ENCODE data around the gene FSTL3.

- no peak for TF ChIP-seq EP300 (IDR thresholded peaks at IDR 0.05; ENCODE audit: borderline replicate concordance in 1 of 2, control insufficient read depth in 1 of 2, low read depth in 2 of 2, low read length in 2 of 2)
- TF ChIP-seq CTCF (IDR thresholded peaks at IDR 0.05 in 2 of 3, conservative IDR thresholded peaks at IDR 0.05 in 1 of 3; ENCODE audit: control insufficient read depth in 2 of 3, extremely low read depth in 1 of 3, insufficient read depth in 1 of 3, low read depth in 3 of 3, low read length in 3 of 3), result no peak
- no peak for TF ChIP-seq POU2F2 (IDR thresholded peaks at IDR 0.05; ENCODE audit: borderline replicate concordance, low read depth, low read length)
- no peak for TF ChIP-seq MTA2 (IDR thresholded peaks at IDR 0.05; ENCODE audit: low read depth)
- no peak for TF ChIP-seq NBN (IDR thresholded peaks at IDR 0.05)
- TF ChIP-seq POLR2AphosphoS5 (IDR thresholded peaks at IDR 0.05; ENCODE audit: low read length), result no peak
- TF ChIP-seq USF1 (IDR thresholded peaks at IDR 0.05; ENCODE audit: borderline replicate concordance, extremely low read length, insufficient read depth, low read depth, low read length), result no peak
- TF ChIP-seq SP1 (IDR thresholded peaks at IDR 0.05; ENCODE audit: low read depth, low read length), result no peak
- TF ChIP-seq NR2C2 (IDR thresholded peaks at IDR 0.05; ENCODE audit: borderline replicate concordance, control insufficient read depth, insufficient read length, low read depth), result no peak
- no peak for TF ChIP-seq JUND (IDR thresholded peaks at IDR 0.05; ENCODE audit: low read depth, low read length)
- TF ChIP-seq NFYB (IDR thresholded peaks at IDR 0.05; ENCODE audit: insufficient read depth, low read depth, low read length), result no peak
- no peak for TF ChIP-seq MAX (IDR thresholded peaks at IDR 0.05; ENCODE audit: low read depth, low read length)
Observed at GRCh38 chr19:677201-677600, 1.0 kb downstream of the FSTL3 start.

Data from GM12878 (cell line).